Vagina (tissue), 2 donors: ENCODE data around the gene SETD2. TPM values are rescaled to one million over a fixed set of nuclear protein-coding genes. Genes with fewer than 3 reads are reported as not detected.
A peak's percentile ranks its signal among the peaks of the same experiment; 100 is the strongest.

Source experiments
- DNase-seq, 2 donors: peaks; one replicate each; pipeline ENCODE4 v3.0.0-alpha.2; 2017; ENCODE audit errors: extremely low spot score in 2 of 2
- H3K27ac ChIP-seq: fragments of 200-600 bp; sonication (generic); one replicate; pipeline ENCODE4 v1.5.1; 2019
- H3K27me3 ChIP-seq: fragments of 200-600 bp; sonication (generic); one replicate; pipeline ENCODE4 v1.5.1; 2019
- H3K36me3 ChIP-seq, 2 donors: fragments of 200-600 bp; sonication (generic); one replicate each; pipeline ENCODE4 v1.5.1; 2017 to 2019
- H3K4me1 ChIP-seq: fragments of 200-600 bp; sonication (generic); one replicate; pipeline ENCODE4 v1.5.1; 2019
- H3K4me3 ChIP-seq, 2 donors: fragments of 200-600 bp; sonication (generic); 1 replicate in 1 of 2; 2 replicates in 1 of 2; pipeline ENCODE4 v1.5.1; 2016 to 2019
- H3K9me3 ChIP-seq: fragments of 200-600 bp; sonication (generic); one replicate; pipeline ENCODE4 v1.5.1; 2019
- POLR2A ChIP-seq, 2 donors: fragments of 450-650 bp; IDR thresholded peaks; one replicate each; pipeline ENCODE4 v1.6.1; 2017; ENCODE audit warnings: antibody characterized with exemption in 2 of 2, mild to moderate bottlenecking in 2 of 2, moderate library complexity in 2 of 2
- POLR2AphosphoS5 ChIP-seq, 2 donors: sonication (generic); formaldehyde crosslinking; IDR thresholded peaks; one replicate each; pipeline ENCODE4 v1.9.0; 2017; ENCODE audit warnings: antibody characterized with exemption in 2 of 2, mild to moderate bottlenecking in 2 of 2, low read depth in 1 of 2; ENCODE audit not compliant: insufficient read depth in 1 of 2
- intact Hi-C: fragments of 100-400 bp; cut with DNase I; formaldehyde crosslinking; loops from one replicate; pipeline ENCODE4 v1.15.1; 2023
- total RNA-seq: library from RNA; depleted of rRNA; stranded (reverse); fragments of >200 nt; gene quantifications from one replicate; pipeline ENCODE4 v1.2.3, GENCODE V29; 2016
- TF ChIP-seq, protein P1 (sequence below), 3 experiments: fragments of 450-650 bp in 2 of 3; fragments of 200-600 bp in 1 of 3; sonication (generic) in 1 of 3; IDR thresholded peaks; one replicate each; pipeline ENCODE4 v1.5.1; 2017 to 2019; ENCODE audit warnings: antibody characterized with exemption in 3 of 3, mild to moderate bottlenecking in 2 of 3, moderate library complexity in 2 of 3

SETD2 gene
- total RNA-seq, 1 donor from 2014 or later: 55.5 TPM

DNA sequence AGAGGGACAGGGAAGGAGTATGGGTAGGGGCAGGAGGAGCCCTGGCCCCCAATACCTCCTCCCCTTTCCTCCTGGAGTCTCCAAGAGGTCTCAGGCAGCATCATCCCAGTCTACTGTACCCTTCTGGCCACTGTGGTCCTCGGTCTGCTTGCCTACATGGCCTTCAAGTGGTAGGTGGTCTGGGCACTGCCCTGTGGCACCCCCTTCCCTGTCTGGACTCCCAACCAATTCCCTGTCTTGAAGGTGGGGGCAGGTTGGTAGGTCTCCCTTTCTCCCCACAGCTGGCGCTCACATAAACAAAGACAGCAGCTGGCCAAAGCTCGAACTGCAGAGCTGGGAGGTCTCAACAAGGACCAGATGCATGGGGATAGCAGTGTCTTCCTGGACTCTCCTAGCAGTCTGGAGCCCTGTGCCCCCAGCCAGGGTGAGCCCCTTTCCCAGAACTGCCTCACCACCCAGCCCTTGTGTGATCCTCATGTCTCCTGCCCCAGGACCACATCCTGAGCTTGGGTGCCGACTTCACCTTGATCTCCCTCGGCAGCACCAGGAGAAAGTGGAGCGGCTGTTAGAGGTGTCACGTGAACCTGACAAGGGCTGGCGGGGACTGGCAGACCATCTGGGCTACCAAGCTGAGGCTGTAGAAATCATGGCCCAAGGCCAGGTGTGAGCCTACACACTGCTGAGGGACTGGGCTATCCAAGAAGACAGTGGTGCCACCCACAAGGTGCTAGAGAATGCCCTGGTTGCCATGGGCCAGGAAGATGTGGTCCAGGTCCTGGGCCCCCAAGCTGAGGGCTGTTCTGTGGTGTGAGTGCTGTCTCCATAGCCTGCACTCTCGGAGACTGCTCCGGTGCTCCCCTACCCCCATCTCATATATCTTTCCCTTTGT lies 151.3 kb downstream of the SETD2 start:
- TF ChIP-seq, protein P1, sequence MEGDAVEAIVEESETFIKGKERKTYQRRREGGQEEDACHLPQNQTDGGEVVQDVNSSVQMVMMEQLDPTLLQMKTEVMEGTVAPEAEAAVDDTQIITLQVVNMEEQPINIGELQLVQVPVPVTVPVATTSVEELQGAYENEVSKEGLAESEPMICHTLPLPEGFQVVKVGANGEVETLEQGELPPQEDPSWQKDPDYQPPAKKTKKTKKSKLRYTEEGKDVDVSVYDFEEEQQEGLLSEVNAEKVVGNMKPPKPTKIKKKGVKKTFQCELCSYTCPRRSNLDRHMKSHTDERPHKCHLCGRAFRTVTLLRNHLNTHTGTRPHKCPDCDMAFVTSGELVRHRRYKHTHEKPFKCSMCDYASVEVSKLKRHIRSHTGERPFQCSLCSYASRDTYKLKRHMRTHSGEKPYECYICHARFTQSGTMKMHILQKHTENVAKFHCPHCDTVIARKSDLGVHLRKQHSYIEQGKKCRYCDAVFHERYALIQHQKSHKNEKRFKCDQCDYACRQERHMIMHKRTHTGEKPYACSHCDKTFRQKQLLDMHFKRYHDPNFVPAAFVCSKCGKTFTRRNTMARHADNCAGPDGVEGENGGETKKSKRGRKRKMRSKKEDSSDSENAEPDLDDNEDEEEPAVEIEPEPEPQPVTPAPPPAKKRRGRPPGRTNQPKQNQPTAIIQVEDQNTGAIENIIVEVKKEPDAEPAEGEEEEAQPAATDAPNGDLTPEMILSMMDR (IDR thresholded peaks at IDR 0.05): no peak
- TF ChIP-seq POLR2A (IDR thresholded peaks at IDR 0.05) (no peak), POLR2AphosphoS5 (IDR thresholded peaks at IDR 0.05; ENCODE audit: insufficient read depth in 1 of 2, low read depth in 1 of 2) (no peak)
- peaks cover 14% of the 10 kb centered on the region for H3K4me1 ChIP-seq
- H3K27ac ChIP-seq: no peak overlapping the region
- H3K36me3 ChIP-seq: peaks cover 5 to 23% of the 10 kb centered on the region in 2 donors
- no peaks in the 10 kb centered on the region for H3K27me3 ChIP-seq
- H3K9me3 ChIP-seq: no peaks in the 10 kb centered on the region
- intact Hi-C loops: no loop called here
- H3K4me3 ChIP-seq: no peak overlapping the region
- peak in 1 of 2 donors; percentile 79 for DNase-seq

DNA sequence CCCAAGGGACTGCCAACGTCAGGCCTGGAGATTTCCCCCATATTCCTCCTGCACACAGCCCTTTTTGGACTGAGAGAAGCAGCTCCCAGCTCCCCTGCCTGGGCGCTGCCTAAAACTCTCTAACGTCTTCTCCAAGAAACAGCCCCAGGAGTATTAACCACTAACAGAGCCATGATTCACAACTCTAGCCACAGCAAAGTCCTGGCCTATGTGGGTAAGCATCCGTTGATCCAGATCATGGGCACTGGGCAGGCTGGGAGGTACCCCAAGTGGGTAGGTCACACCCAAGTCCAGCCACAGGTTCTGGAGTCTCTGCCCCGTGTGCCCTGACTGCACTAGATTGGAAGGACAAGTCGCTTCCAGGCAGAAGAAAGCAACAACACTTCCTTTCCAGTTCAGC lies 152.5 kb downstream of the SETD2 start:
- intact Hi-C loops: no loop called here

DNA sequence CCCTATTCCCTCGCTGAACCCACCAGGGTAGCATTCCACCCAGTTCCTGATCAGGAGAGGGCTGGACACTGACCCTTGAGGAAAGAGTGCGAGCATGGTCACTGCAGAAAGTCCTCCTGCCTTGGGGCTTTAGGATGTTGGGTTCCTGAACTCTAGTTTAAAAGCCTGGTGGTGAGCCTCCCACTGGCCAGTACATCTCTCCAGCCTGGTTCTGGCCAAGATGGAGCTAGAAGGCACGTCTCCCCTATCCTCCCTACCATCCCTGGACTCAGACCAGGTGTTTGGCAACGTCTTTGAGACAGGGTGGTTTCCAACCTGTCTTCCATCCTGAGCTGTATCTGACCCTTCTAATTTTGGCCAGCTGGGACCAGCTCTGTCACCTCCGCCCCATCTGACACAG lies 153.0 kb downstream of the SETD2 start:
- intact Hi-C loops: no loop called here
- H3K27me3 ChIP-seq: no peaks in the 10 kb centered on the region
- H3K9me3 ChIP-seq: no peaks in the 10 kb centered on the region
- H3K36me3 ChIP-seq: peaks cover 0 to 11% of the 10 kb centered on the region in 2 donors
- no peak overlapping the region for H3K27ac ChIP-seq
- no peak overlapping the region for H3K4me3 ChIP-seq
- H3K4me1 ChIP-seq: peaks cover 14% of the 10 kb centered on the region
- TF ChIP-seq, protein P1 (IDR thresholded peaks at IDR 0.05): no peak
- TF ChIP-seq POLR2AphosphoS5 (IDR thresholded peaks at IDR 0.05; ENCODE audit: insufficient read depth in 1 of 2, low read depth in 1 of 2) (no peak), POLR2A (IDR thresholded peaks at IDR 0.05) (no peak)
- no peak for DNase-seq

More for the DNA sequence above, 152.5 kb downstream of the SETD2 start:
- H3K4me3 ChIP-seq: no peak overlapping the region
- no peaks in the 10 kb centered on the region for H3K27me3 ChIP-seq
- peaks cover 14% of the 10 kb centered on the region for H3K4me1 ChIP-seq
- no peak for TF ChIP-seq POLR2A (IDR thresholded peaks at IDR 0.05)
- H3K27ac ChIP-seq: no peak overlapping the region
- DNase-seq: no peak
- H3K9me3 ChIP-seq: no peaks in the 10 kb centered on the region
- H3K36me3 ChIP-seq: peaks cover 0 to 11% of the 10 kb centered on the region in 2 donors

DNA sequence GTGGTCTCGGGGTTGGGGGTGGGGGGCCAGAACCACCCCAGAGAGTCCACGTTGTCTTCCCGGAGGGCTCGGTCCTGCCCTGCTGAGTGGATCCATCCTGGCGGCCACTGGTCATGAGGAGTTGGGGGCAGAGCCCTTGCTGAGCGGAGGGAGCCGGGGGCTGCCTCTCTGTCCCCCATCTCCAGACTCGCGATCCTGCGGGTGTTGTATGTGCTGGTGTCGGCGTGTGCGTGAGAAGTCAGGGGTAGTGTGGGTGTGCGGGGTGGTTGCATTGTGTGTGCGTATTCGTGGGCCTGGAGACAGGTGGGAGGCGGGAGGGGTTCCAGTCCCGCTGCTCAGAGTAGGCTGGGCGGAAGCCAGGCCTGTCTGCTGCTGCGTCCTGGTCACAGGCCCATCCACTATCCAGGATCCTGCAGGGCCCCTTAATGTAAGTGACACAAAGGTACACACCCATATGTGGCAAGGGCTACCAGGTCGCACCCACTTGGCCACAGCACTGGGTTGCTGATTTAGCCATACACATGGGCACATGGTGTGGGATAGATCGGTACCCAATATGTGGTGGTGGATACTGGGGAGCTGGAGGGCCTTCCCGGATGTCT lies 153.7 kb downstream of the SETD2 start:
- Histone ChIP-seq H3K27me3 (no peaks in the 10 kb centered on the region), H3K27ac (peak overlapping the region; percentile 87), H3K4me3 (peak overlapping the region; percentile 53 to 59), H3K36me3 (peaks cover 0 to 15% of the 10 kb centered on the region in 2 donors), H3K4me1 (peaks cover 14% of the 10 kb centered on the region), H3K9me3 (no peaks in the 10 kb centered on the region)
- no peak for DNase-seq
- intact Hi-C loops: no loop called here
- TF ChIP-seq POLR2A (IDR thresholded peaks at IDR 0.05): no peak
- no peak for TF ChIP-seq POLR2AphosphoS5 (IDR thresholded peaks at IDR 0.05; ENCODE audit: insufficient read depth in 1 of 2, low read depth in 1 of 2)

DNA sequence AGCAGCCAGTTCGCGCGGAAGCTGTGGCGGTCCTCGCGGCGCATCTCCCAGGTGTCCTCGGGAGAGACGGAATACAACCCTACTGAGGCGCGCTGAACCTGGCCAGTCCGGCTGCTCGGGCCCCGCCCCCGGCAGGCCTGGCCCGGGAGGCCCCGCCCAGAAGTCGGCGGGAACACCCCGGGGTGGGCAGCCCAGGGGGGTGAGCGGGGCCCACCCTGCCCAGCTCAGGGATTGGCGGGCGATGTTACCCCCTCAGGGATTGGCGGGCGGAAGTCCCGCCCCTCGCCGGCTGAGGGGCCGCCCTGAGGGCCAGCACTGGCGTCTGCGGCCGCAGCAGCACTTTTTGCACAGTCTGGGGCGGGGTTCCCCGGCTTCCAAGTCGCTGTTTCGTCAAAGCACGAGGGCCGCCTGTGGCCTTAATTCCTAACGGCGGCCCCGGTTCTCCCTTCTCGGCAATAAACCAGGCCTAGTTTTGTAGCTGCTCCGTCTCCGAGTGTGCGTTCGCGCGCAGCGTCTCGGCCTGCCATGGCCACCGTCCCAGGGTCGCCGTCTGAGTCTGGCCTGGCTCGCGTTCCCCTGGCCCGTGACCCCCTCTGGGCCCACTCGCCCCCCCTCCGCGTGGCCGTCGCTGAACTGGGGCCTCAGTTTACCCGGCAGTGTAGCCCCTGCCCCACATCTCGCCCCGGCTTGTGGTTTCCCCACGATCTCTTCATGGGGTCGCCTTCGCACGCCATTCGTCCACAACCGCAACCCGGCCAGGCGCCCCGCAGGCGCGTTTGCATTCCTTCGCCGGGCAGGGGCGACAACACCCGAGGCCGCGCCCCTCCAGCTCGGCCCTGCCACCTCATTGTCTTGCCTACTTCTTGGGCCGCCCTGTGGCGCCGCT lies 154.4 kb downstream of the SETD2 start:
- intact Hi-C loops: loop anchor here (10.0 kb wide), 1 partner anchor 85 kb away; no protein-coding TSS in a partner anchor
- H3K36me3 ChIP-seq: peaks cover 0 to 22% of the 10 kb centered on the region in 2 donors
- DNase-seq: no peak
- H3K4me3 ChIP-seq: peak overlapping the region; percentile 53 to 59
- H3K9me3 ChIP-seq: no peaks in the 10 kb centered on the region
- peak overlapping the region; percentile 87 for H3K27ac ChIP-seq
- peak in 1 of 2 donors; percentile 71 for TF ChIP-seq POLR2A (IDR thresholded peaks at IDR 0.05)
- peak; percentile 56 to 96 for TF ChIP-seq POLR2AphosphoS5 (IDR thresholded peaks at IDR 0.05; ENCODE audit: insufficient read depth in 1 of 2, low read depth in 1 of 2)
- TF ChIP-seq, protein P1 (IDR thresholded peaks at IDR 0.05): no peak
- no peaks in the 10 kb centered on the region for H3K27me3 ChIP-seq
- H3K4me1 ChIP-seq: peaks cover 14% of the 10 kb centered on the region
